ENCODE results near the gene CACNG3.
"Not testable (repeated sequence)": the region's sequence is repeated elsewhere in the genome, so short reads cannot be mapped to it uniquely, and the experiment has no call there.

CACNG3 gene

DNA sequence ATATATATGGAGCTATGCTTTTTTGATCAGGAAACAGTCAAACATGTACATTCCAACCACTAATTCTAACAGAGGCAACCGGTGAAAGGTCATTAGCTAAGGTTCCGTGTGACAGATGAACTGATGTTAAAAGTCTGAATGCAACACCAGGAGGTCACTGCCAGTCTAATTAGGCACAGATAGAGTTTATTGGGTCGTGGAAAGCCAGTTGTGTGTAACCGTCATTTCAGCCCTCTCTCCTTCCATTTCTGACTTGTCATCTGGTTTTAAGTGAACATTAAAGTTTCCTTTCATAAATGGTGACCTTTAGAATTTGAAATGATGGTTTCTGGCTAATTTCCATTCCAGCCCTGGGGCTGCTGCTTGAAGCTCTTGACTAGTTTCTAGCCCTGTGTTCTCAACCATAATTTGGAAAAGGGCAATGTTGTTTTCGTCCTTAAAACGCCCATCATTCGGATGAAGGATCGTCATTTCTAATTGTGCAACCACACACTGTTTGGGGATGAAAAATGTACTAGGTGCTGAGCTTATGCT is 23.9 kb downstream of the CACNG3 start:
- Histone ChIP-seq H3K36me3 (ENCODE audit: control insufficient read depth, insufficient read depth, low read length) (no peaks in the 10 kb centered on the region), H3K27ac (ENCODE audit: low read depth, low read length) (no peak overlapping the region), H3K9me3 (ENCODE audit: control insufficient read depth, insufficient read depth, low read length) (no peaks in the 10 kb centered on the region), H3K9ac (ENCODE audit: low read depth, low read length) (no peak overlapping the region), H3K4me3 (ENCODE audit: low read depth, low read length) (no peak overlapping the region), H3K4me1 (ENCODE audit: control insufficient read depth, insufficient read depth, low read length) (no peaks in the 10 kb centered on the region), H3K27me3 (ENCODE audit: control insufficient read depth, insufficient read depth, low read length) (no peaks in the 10 kb centered on the region)

DNA sequence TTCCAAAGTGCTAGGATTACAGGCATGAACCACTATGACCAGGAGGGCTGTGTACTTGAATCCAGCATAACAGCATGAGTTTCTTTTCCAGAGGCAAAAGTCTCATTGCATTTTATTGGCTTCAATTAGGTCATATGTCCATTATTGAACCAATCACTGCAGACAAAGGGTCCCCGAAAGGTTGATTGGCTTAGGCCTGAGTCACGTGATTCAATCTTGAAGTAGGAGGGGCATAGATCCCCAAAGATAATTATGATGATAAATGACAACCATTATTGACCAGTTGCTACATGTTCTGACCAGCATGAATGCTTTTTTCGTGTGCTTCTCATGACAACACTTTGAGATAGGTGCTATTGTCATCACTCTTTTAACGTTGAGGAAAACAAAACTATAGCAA is 25.3 kb downstream of the CACNG3 start:
- H3K36me3 ChIP-seq (ENCODE audit: control insufficient read depth, insufficient read depth, low read length), result no peaks in the 10 kb centered on the region

DNA sequence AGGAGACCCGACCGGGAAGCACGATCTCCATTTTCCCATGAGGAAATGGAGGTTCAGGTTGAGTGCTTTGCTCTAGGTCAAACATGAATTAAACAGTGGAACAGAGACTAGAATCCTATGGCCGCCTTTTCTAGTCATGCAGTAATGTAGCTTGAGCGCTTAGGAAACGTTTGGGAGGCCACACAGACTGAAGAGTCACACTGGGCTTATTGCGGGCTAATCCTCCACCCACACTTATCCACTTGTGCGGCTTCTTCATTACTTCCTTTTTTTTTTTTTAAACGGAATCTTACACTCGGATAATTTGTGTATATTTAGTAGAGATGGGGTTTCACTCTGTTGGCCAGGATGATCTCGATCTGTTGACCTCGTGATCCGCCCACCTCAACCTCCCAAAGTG is 26.0 kb downstream of the CACNG3 start:
- Histone ChIP-seq H3K9me3 (ENCODE audit: control insufficient read depth, insufficient read depth, low read length) (no peaks in the 10 kb centered on the region), H3K27me3 (ENCODE audit: control insufficient read depth, insufficient read depth, low read length) (no peaks in the 10 kb centered on the region), H3K4me1 (ENCODE audit: control insufficient read depth, insufficient read depth, low read length) (no peaks in the 10 kb centered on the region), H3K4me3 (ENCODE audit: low read depth, low read length) (no peak overlapping the region), H3K9ac (ENCODE audit: low read depth, low read length) (no peak overlapping the region), H3K27ac (ENCODE audit: low read depth, low read length) (no peak overlapping the region), H3K36me3 (ENCODE audit: control insufficient read depth, insufficient read depth, low read length) (no peaks in the 10 kb centered on the region)

More for the DNA sequence above, 25.3 kb downstream of the CACNG3 start:
- no peaks in the 10 kb centered on the region for H3K27me3 ChIP-seq (ENCODE audit: control insufficient read depth, insufficient read depth, low read length)
- no peak overlapping the region for H3K4me3 ChIP-seq (ENCODE audit: low read depth, low read length)
- H3K9me3 ChIP-seq (ENCODE audit: control insufficient read depth, insufficient read depth, low read length), result no peaks in the 10 kb centered on the region
- H3K4me1 ChIP-seq (ENCODE audit: control insufficient read depth, insufficient read depth, low read length), result no peaks in the 10 kb centered on the region
- H3K9ac ChIP-seq (ENCODE audit: low read depth, low read length), result no peak overlapping the region
- H3K27ac ChIP-seq (ENCODE audit: low read depth, low read length), result no peak overlapping the region

DNA sequence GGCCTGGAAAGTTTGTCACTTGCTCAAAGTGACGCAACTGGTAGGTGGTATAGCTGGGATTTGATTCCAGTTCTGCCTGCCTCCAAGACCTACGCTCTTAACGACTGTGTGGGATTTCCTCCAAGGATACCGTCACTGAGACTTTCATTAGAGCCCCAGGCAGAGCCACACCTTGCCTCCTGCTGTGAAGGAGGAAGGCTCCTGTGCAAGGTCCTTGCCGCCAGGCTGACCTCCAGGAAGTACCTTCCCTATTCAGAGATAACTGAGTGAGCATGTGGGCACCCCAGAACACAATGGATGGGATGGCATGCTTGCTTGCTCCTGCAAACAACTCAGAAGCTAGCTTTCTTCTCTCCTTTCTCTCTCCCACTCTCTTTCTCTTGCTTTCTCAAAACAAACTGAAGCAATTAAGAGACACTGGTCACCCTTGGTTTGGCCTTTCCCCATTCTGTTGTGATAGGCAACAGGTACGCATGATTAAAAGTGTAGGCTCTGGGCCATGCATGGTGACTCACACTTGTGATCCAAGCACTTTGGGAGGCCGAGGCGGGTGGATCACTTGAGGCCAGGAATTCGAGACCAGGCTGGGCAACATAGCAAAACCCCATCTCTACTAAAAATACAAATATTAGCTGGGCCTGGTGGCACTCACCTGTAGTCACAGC is 30.7 kb downstream of the CACNG3 start:
- H3K27ac ChIP-seq (ENCODE audit: low read depth, low read length), result no peak overlapping the region

DNA sequence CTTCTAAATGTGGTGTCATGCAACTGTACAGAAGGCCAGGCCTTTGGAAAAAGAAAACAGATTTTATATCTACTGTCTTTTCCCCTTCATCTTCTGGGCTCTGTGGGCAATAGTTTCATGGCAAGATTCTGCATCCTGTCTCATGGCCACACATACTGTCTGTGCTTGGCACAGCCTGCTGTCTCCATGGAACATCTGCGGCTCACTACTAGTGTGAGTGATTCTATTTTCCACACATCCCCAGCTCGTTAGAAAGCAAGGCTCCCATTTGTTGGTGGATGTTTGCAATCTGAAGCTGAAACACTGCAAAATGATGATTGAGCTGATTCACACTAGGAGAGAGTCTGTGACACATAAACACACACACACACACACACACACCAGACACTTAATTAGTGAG is 32.4 kb downstream of the CACNG3 start:
- Histone ChIP-seq H3K9me3 (ENCODE audit: control insufficient read depth, insufficient read depth, low read length) (no peaks in the 10 kb centered on the region), H3K36me3 (ENCODE audit: control insufficient read depth, insufficient read depth, low read length) (no peaks in the 10 kb centered on the region), H3K27me3 (ENCODE audit: control insufficient read depth, insufficient read depth, low read length) (no peaks in the 10 kb centered on the region), H3K9ac (ENCODE audit: low read depth, low read length) (no peak overlapping the region), H3K27ac (ENCODE audit: low read depth, low read length) (no peak overlapping the region), H3K4me3 (ENCODE audit: low read depth, low read length) (no peak overlapping the region), H3K4me1 (ENCODE audit: control insufficient read depth, insufficient read depth, low read length) (no peaks in the 10 kb centered on the region)

More for the DNA sequence above, 30.7 kb downstream of the CACNG3 start:
- Histone ChIP-seq H3K9ac (ENCODE audit: low read depth, low read length) (no peak overlapping the region), H3K9me3 (ENCODE audit: control insufficient read depth, insufficient read depth, low read length) (no peaks in the 10 kb centered on the region), H3K4me3 (ENCODE audit: low read depth, low read length) (no peak overlapping the region), H3K36me3 (ENCODE audit: control insufficient read depth, insufficient read depth, low read length) (no peaks in the 10 kb centered on the region), H3K27me3 (ENCODE audit: control insufficient read depth, insufficient read depth, low read length) (no peaks in the 10 kb centered on the region), H3K4me1 (ENCODE audit: control insufficient read depth, insufficient read depth, low read length) (no peaks in the 10 kb centered on the region)

DNA sequence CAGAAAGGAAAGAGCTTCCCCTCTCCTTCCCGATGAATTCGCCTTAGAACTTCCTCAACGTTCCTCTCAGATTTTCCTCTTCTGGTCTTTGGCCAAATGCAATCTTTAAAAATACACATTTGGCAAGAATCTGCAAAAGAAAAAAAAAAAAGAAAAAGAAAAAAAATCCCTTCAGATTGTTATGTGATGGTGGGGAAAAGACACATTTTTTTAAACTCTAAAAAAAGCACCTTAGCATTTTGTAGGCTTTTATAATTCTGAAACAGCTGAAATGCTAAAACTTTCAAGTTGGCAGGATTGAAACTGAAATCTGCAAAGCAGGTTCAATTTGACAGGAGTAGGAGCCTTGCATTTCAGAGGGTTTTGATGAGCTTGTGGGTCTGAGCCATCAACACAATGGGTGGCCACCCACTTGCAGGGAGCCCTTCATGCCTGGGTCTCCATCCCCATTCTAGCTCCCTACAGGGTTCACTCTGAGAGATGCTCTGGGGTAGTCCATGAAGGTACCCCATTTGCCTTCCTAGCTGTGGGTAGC is 33.1 kb downstream of the CACNG3 start:
- Histone ChIP-seq H3K27me3 (ENCODE audit: control insufficient read depth, insufficient read depth, low read length) (no peaks in the 10 kb centered on the region), H3K36me3 (ENCODE audit: control insufficient read depth, insufficient read depth, low read length) (no peaks in the 10 kb centered on the region), H3K4me3 (ENCODE audit: low read depth, low read length) (no peak overlapping the region), H3K9ac (ENCODE audit: low read depth, low read length) (no peak overlapping the region), H3K9me3 (ENCODE audit: control insufficient read depth, insufficient read depth, low read length) (no peaks in the 10 kb centered on the region), H3K4me1 (ENCODE audit: control insufficient read depth, insufficient read depth, low read length) (no peaks in the 10 kb centered on the region), H3K27ac (ENCODE audit: low read depth, low read length) (no peak overlapping the region)

DNA sequence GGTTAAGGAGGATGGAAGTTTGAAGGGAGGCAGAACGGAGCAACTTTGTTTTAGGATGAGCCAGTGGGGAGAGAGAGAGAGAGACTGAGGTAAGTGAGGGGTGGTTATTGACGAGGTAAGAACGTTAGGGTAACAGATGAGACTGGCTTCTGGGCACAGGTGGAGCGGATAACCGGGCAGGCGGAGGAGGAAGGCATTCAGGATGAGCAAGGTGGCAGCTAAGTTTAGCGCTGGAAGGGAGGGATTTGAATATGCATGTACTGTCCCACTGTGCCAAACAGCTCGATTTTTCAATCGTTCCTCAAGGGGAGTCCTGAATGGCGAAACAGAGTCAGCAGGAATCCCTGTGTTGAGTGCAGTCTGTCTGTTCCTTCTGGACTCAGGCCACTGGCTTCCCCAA is 35.8 kb downstream of the CACNG3 start:
- no peaks in the 10 kb centered on the region for H3K9me3 ChIP-seq (ENCODE audit: control insufficient read depth, insufficient read depth, low read length)
- no peaks in the 10 kb centered on the region for H3K4me1 ChIP-seq (ENCODE audit: control insufficient read depth, insufficient read depth, low read length)
- H3K36me3 ChIP-seq (ENCODE audit: control insufficient read depth, insufficient read depth, low read length), result no peaks in the 10 kb centered on the region
- H3K27me3 ChIP-seq (ENCODE audit: control insufficient read depth, insufficient read depth, low read length), result no peaks in the 10 kb centered on the region
- H3K9ac ChIP-seq (ENCODE audit: low read depth, low read length), result no peak overlapping the region
- no peak overlapping the region for H3K27ac ChIP-seq (ENCODE audit: low read depth, low read length)
- no peak overlapping the region for H3K4me3 ChIP-seq (ENCODE audit: low read depth, low read length)

DNA sequence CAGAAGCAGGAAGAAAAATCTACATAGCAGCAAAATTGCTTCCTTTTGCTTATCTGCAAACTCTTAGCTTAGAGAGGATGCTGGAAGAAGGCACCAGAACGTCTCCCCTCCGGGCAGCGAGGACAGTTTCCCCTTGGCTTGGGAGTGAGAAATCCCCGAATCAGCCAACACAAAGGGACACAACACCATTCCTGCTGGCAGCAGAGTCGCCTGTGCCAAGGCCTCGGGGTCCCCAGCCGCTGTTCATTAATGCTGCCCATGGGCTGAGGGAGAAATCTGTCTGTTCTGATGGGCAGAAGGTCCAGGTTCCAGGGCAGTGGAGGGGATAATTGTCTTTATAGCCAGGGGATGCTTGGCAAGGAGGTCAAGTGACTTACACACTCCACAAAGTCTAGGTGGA is 38.0 kb downstream of the CACNG3 start:
- Histone ChIP-seq H3K36me3 (ENCODE audit: control insufficient read depth, insufficient read depth, low read length) (no peaks in the 10 kb centered on the region), H3K9ac (ENCODE audit: low read depth, low read length) (no peak overlapping the region), H3K27ac (ENCODE audit: low read depth, low read length) (no peak overlapping the region), H3K27me3 (ENCODE audit: control insufficient read depth, insufficient read depth, low read length) (no peaks in the 10 kb centered on the region), H3K4me1 (ENCODE audit: control insufficient read depth, insufficient read depth, low read length) (no peaks in the 10 kb centered on the region), H3K4me3 (ENCODE audit: low read depth, low read length) (no peak overlapping the region), H3K9me3 (ENCODE audit: control insufficient read depth, insufficient read depth, low read length) (no peaks in the 10 kb centered on the region)

DNA sequence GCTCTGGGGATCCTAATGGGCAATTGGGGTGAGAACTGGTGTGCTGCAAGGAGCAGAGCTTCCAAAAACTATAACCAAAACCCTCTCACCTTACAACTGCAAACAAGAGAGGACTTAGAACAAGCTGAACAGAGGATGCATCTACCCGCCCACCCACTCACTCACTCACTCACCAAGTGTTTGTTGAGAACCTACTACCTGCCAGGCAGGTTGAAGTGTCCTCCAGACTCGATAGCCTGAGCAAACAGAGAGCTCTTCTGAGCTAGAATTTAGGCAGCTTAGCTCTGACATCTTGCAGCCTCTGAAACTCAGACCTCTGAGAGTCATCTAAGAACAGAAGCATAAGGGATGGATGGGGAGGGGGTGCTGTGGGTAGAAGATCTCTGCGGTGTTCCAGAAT is 41.2 kb downstream of the CACNG3 start:
- no peak overlapping the region for H3K27ac ChIP-seq (ENCODE audit: low read depth, low read length)
- no peaks in the 10 kb centered on the region for H3K27me3 ChIP-seq (ENCODE audit: control insufficient read depth, insufficient read depth, low read length)
- H3K36me3 ChIP-seq (ENCODE audit: control insufficient read depth, insufficient read depth, low read length), result no peaks in the 10 kb centered on the region
- no peak overlapping the region for H3K4me3 ChIP-seq (ENCODE audit: low read depth, low read length)
- H3K9ac ChIP-seq (ENCODE audit: low read depth, low read length), result no peak overlapping the region
- no peaks in the 10 kb centered on the region for H3K4me1 ChIP-seq (ENCODE audit: control insufficient read depth, insufficient read depth, low read length)
- H3K9me3 ChIP-seq (ENCODE audit: control insufficient read depth, insufficient read depth, low read length), result no peaks in the 10 kb centered on the region

DNA sequence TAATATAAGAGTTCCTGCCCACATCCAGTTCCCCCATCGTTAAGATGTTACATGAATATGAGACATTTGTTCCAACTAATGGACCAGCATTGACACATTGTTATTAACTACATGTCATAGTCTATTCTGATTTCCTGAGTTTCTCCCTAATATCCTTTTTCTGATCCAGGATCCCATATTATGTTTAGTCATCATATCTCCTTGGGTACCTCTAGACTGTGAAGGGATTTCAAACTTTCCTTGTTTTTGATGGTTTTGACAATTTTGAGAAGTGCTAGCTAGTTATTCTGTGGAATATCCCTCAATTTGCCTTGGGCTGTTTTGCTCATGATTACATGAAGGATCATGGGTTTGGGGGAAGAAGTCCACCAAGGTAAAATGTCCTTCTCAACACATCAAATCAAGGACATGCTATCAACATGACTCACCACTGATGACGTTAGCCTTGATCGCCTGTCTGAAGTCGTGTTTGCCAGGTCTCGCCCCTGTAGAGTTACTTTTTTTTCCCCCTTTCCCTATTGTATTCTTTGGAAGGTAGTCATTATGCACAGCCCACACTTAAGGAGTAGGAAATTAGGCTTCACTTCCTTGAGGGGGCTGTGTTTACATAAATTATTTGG is 42.5 kb downstream of the CACNG3 start:
- H3K36me3 ChIP-seq (ENCODE audit: control insufficient read depth, insufficient read depth, low read length), result no peaks in the 10 kb centered on the region
- H3K9ac ChIP-seq (ENCODE audit: low read depth, low read length), result no peak overlapping the region
- H3K27me3 ChIP-seq (ENCODE audit: control insufficient read depth, insufficient read depth, low read length), result no peaks in the 10 kb centered on the region
- H3K9me3 ChIP-seq (ENCODE audit: control insufficient read depth, insufficient read depth, low read length), result no peaks in the 10 kb centered on the region
- H3K27ac ChIP-seq (ENCODE audit: low read depth, low read length), result no peak overlapping the region
- no peak overlapping the region for H3K4me3 ChIP-seq (ENCODE audit: low read depth, low read length)
- no peaks in the 10 kb centered on the region for H3K4me1 ChIP-seq (ENCODE audit: control insufficient read depth, insufficient read depth, low read length)

DNA sequence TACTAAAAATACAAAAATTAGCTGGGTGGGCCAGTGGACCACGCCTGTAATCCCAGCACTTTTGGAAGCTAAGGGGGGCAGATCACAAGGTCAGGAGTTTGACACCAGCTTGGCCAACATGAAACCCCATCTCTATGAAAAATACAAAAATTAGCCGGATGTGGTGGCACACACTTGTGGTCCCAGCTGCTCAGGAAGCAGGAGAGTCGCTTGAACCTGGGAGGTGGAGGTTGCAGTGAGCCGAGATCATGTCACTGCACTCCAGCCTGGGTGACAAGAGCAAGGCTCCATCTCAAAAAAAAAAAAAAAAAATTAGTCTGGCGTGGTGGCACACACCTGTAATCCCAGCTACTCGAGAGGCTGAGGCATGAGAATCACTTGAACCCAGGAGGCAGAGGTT is 44.6 kb downstream of the CACNG3 start:
- H3K9me3 ChIP-seq (ENCODE audit: control insufficient read depth, insufficient read depth, low read length); H3K4me1 ChIP-seq (ENCODE audit: control insufficient read depth, insufficient read depth, low read length); H3K4me3 ChIP-seq (ENCODE audit: low read depth, low read length); H3K9ac ChIP-seq (ENCODE audit: low read depth, low read length); H3K27ac ChIP-seq (ENCODE audit: low read depth, low read length); H3K36me3 ChIP-seq (ENCODE audit: control insufficient read depth, insufficient read depth, low read length); H3K27me3 ChIP-seq (ENCODE audit: control insufficient read depth, insufficient read depth, low read length): not testable (repeated sequence)
